Measurements from ENCODE around the gene SLC12A4. TPM values are rescaled to one million over a fixed set of nuclear protein-coding genes. Genes with fewer than 3 reads are reported as not detected.
"Not testable (repeated sequence)": the region's sequence is repeated elsewhere in the genome, so short reads cannot be mapped to it uniquely, and the experiment has no call there.

Gene SLC12A4
- total RNA-seq, 2 experiments from 2014 or later, result 27.1 to 29.5 TPM

DNA sequence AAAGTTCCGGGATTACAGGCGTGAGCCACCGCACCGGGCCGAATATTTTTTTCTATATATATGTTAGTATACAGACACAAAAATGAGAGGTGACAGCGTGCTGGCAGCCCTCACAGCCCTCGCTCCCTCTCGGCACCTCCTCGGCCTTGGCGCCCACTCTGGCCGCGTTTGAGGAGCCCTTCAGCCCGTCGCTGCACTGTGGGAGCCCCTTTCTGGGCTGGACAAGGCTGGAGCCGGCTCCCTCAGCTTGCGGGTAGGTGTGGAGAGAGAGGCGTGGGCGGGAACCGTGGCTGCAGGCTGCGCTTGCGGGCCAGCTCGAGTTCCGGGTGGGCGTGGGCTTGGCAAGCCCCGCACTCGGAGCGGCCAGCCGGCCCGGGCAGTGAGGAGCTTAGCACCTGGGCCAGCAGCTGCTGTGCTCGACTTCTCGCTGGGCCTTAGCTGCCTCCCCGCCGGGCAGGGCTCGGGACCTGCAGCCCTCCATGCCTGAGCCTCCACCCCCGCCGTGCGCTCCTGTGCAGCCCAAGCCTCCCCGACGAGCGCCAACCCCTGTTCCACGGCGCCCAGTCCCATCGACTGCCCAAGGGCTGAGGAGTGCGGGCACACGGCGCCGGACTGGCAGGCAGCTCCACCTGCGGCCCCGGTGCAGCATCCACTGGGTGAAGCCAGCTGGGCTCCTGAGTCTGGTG is 13.7 kb upstream of the SLC12A4 start:
- no peak for DNase-seq
- Mint-ChIP-seq H3K27me3 (peaks cover 3% of the 10 kb centered on the region), H3K36me3 (ENCODE audit: low read depth) (no peaks in the 10 kb centered on the region), H3K27ac (no peak overlapping the region), H3K4me1 (peaks cover 24% of the 10 kb centered on the region), H3K4me3 (no peak overlapping the region), H3K9me3 (no peaks in the 10 kb centered on the region)
- CTCF ChIA-PET, result interaction anchor here (0.8 to 2.2 kb wide), 5 partner anchors 9 to 103 kb away, joined by 3 to 9 read pairs (median 3); partner anchors contain the start of gene NFATC3
- POLR2A ChIA-PET, result no interaction called here

DNA sequence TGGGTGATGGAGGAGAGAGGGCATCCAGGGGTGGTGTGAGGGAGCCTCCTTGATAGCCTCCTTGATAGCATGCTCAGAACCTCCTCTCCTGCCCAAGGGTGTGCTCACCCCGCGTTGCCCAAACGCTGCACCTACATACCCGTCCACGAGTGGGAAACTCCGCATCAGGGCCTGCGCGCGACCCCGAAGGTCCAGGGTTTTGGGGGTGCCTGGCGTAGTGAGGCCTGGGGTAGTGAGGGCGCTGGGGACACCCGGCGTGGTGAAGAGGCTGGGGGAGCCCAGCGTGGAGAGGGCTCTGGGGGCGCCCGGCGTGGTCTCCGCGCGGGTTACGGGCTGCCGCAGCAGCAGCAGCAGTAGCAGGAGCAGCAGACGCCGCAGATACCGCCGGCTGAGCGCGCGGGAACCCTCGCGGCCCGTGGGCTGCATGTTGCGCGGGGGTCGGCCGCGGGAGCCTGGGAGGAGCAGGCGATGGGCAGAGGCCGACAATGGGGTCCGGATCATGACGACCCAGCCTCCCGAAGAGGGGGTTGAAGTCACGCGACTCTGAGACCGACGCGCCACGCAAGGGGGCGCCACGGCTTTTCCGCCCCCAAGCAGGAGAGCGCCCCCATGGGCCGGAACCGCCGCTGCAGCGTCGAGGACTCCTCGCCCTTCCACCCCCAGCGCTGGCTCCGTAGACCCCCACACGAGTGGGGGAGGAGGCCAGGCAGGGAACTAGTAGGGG is 11.7 kb upstream of the SLC12A4 start, which contains the start of gene DPEP3:
DPEP3 (minus strand) TSS at position 545 of the 724 bp plus-strand sequence; CDS start at position 426, 119 bp downstream.
- peaks cover 4% of the 10 kb centered on the region for H3K27me3 Mint-ChIP-seq
- no peaks in the 10 kb centered on the region for H3K9me3 Mint-ChIP-seq
- no peak within 1 kb of the TSS for H3K4me3 Mint-ChIP-seq
- H3K36me3 Mint-ChIP-seq (ENCODE audit: low read depth), result no peaks in the 10 kb centered on the region
- ChIA-PET CTCF (interaction anchor here (0.8 to 1.5 kb wide), 4 partner anchors 14 to 85 kb away, joined by 3 to 5 read pairs (median 4); no protein-coding TSS in a partner anchor), POLR2A (no interaction called here)
- peaks cover 24% of the 10 kb centered on the region for H3K4me1 Mint-ChIP-seq
- H3K27ac Mint-ChIP-seq, result no peak within 1 kb of the TSS
- no peak for DNase-seq

DNA sequence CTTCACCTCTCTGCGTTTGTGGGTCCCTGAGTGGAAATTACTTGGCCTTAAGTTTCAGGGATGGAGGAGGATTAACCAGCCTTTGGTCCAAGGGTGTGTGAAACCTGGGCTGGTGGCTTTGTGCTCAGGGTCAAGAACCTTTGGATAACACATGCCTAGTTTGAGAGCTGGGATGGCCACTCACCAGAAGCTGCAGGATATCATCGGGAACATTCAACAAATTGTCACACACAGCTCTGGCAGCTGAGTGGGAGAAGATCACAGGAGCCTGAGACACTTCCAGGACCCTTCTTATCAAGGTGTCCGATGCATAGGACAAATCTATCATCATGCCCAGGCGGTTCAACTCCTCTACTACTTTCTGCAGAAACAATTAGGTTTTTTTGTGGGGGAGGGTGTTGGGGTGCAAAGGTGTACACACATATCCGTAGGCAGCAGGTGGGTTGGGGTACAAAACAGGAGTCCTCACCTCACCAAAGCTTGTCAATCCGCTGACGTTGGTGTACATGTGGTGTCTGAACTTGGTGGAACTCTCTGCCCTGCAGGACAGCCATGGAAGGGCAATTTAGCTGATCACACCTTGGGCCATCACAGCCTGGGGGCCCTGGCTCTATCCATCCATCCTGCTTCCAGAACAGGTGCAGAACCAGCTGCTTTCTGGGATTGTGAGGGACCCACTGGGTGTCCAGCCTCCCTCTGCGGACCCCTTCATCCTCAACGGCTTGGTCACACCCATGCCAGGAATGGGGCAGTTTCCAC is 9.2 kb upstream of the SLC12A4 start:
- no peak overlapping the region for H3K27ac Mint-ChIP-seq
- peaks cover under 1% of the 10 kb centered on the region for H3K4me1 Mint-ChIP-seq
- no peak overlapping the region for H3K4me3 Mint-ChIP-seq
- no peak for DNase-seq
- H3K36me3 Mint-ChIP-seq (ENCODE audit: low read depth), result no peaks in the 10 kb centered on the region
- ChIA-PET POLR2A (no interaction called here), CTCF (interaction anchor here (0.6 kb wide), 1 partner anchor 34 kb away, joined by 6 read pairs; no protein-coding TSS in a partner anchor)
- no peaks in the 10 kb centered on the region for H3K9me3 Mint-ChIP-seq
- H3K27me3 Mint-ChIP-seq, result peaks cover 5% of the 10 kb centered on the region

DNA sequence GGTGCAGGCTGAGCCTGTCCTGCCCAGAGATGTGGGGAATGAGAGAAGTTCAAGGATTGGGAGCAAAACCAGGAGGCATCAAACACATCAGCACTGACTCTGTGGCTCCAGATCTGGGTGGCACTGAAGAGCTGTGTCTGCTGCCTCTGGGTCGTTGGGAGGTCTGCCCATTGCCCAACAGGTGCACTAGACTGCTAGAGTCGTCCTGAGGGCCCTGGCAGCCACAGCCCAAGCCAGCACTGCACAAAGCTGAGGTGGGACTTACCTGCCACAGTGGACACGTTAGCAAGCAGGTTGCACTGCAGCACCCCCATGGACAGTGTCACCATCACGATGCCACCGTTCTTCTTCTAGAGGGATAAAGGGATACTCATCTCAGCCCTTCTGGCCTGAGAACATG is 8.6 kb upstream of the SLC12A4 start:
- Mint-ChIP-seq H3K9me3 (no peaks in the 10 kb centered on the region), H3K27ac (no peak overlapping the region), H3K27me3 (peaks cover 5% of the 10 kb centered on the region), H3K4me3 (no peak overlapping the region), H3K36me3 (ENCODE audit: low read depth) (no peaks in the 10 kb centered on the region), H3K4me1 (no peaks in the 10 kb centered on the region)
- CTCF ChIA-PET, result no interaction called here
- DNase-seq, result no peak
- POLR2A ChIA-PET, result no interaction called here

DNA sequence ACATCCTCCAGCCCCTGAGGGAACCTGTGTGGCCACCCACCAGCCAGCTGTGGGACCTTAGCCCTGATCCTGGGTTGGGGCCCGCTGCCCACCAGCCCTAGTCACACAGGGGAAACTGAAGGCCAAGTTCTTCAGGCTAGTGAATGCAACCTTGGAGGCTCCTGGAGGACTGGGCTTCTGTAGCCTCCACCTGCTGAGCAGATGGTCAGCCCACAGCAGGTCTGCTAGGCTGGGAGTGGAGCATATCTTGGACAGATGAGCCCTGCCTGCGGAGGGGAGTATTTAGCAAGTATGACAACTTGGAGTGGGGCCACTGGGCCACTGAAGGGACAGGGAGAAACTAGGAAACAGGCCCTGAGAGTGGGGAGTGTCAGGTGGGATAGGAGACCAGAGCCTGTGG is 7.8 kb upstream of the SLC12A4 start:
- POLR2A ChIA-PET, result no interaction called here
- Mint-ChIP-seq H3K4me1 (no peaks in the 10 kb centered on the region), H3K4me3 (no peak overlapping the region), H3K27me3 (peaks cover 5% of the 10 kb centered on the region), H3K9me3 (no peaks in the 10 kb centered on the region), H3K27ac (no peak overlapping the region), H3K36me3 (ENCODE audit: low read depth) (no peaks in the 10 kb centered on the region)
- no peak for DNase-seq
- CTCF ChIA-PET, result no interaction called here

DNA sequence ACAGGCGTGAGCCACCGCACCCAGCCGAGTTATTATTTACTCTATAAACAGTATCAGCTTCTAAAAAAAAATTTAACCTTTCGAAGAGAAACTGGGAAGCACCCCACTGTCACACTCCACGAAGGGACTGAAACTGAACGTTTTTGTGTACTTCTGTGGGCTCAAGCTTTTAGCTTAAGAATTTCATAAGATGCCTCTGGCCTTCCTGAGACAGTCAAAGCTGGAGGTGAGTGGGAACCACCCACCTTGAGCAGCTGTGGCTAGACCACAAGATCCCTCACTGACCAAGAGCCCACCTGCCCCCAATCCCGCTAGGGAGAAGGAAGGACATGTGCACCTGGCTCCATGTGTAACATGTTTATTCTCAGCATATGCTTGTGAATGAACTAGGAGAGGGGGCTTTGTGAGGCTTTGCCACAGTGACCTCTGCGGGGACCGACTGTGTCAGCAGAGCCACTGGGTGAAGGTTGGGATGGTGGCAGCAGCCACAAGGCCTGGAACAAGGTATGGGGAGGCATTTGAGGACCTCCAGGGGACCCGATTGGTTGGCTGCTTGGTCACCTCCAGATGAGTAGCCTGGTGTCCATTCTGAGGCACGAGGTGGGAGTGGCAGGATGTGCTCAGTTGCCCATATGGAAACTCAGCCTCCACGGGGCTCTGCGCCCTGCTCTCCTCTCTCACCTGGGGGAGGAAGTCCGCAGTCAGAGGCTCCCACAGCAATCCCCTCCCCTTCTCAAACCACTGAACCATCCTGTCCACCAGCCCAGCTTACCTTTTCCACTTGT is 7.1 kb upstream of the SLC12A4 start:
- H3K9me3 Mint-ChIP-seq, result no peaks in the 10 kb centered on the region
- H3K4me3 Mint-ChIP-seq, result no peak overlapping the region
- DNase-seq, result no peak
- no peak overlapping the region for H3K27ac Mint-ChIP-seq
- CTCF ChIA-PET, result interaction anchor here (0.5 to 0.6 kb wide), 2 partner anchors 26 to 1362 kb away, joined by 3 read pairs; no protein-coding TSS in a partner anchor
- no peaks in the 10 kb centered on the region for H3K4me1 Mint-ChIP-seq
- POLR2A ChIA-PET, result no interaction called here
- H3K36me3 Mint-ChIP-seq (ENCODE audit: low read depth), result no peaks in the 10 kb centered on the region
- H3K27me3 Mint-ChIP-seq, result peaks cover 5% of the 10 kb centered on the region

DNA sequence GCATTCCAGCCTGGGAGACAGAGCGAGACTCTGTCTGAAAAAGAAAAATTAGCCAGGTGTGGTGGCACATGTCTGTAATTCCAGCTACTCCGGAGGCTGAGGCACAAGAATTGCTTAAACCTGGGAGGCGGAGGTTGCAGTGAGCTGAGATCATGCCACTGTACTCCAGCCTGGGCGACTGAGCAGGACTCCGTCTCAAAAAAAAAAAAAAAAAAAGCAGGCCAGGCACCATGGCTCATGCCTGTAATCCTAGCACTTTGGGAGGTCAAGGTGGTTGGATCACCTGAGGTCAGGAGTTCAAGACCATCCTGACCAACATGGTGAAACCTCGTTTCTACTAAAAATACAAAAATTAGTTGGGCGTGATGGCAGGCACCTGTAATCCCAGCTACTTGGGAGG is 3.8 kb upstream of the SLC12A4 start:
- POLR2A ChIA-PET; H3K27me3 Mint-ChIP-seq; H3K4me3 Mint-ChIP-seq; H3K36me3 Mint-ChIP-seq (ENCODE audit: low read depth); DNase-seq; H3K9me3 Mint-ChIP-seq; H3K27ac Mint-ChIP-seq: not testable (repeated sequence)
- peaks cover 10% of the 10 kb centered on the region for H3K4me1 Mint-ChIP-seq
- CTCF ChIA-PET, result interaction anchor here (1.2 kb wide), 1 partner anchor 69 kb away, joined by 3 read pairs; no protein-coding TSS in a partner anchor

DNA sequence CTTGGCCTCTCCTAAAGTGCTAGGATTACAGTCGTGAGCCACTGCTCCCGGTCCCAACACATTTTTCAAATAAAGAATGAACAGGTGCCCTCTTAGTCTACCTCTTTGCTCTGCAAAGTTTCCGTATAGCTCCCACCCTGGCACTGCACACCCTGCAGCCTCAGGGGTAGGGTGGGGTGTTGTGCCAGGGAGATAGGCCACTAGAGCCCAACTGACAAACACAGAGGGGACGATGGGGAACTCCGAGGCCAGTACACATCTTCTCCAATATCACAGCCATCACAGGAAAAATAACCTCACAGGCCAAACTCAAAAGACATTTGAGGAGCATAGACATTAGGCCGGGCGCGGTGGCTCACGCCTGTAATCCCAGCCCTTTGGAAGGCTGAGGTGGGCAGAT is 2.7 kb upstream of the SLC12A4 start:
- no peaks in the 10 kb centered on the region for H3K36me3 Mint-ChIP-seq (ENCODE audit: low read depth)
- no peak for DNase-seq
- CTCF ChIA-PET, result interaction anchor here (1.6 kb wide), 1 partner anchor 17 kb away, joined by 3 read pairs; no protein-coding TSS in a partner anchor

DNA sequence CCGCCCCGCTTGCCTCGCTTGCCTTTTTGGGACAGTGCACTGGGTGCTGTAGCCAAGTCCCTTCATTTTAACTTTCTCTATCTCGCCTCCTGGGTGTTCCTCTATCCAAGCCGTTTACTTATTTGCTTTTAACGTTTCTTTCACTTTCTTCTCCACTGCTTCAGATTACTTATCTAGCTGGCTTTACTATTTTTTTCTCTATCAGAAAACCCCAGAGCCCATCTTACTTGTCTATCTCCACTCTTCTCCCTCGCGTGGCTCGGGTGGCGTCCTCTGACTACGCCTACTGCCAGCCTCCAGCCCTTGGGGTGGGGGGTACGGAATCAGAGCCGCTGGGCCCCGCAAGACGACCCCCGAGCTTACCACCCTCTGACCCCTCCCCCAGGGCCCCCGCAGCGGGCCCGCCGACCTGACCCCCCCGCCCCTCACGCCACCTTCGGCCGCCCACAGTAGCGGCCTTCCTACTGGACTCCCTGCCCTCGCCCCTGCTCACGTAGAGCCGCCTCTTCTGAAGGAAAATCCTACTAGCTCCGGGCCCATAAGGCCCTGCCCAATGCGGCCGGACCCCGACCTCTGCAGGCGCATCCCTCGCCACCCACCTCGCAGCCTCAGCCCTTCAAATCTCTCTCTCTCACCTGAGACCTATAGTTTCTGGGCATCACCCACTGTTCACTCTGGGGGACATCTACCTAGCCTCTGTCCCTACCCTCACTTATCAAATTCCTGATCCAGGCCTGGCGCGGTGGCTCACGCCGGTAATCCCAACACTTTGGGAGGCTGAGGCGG is 1.0 kb upstream of the SLC12A4 start:
- Mint-ChIP-seq H3K27ac (peak overlapping the region; percentile 85), H3K27me3 (no peaks in the 10 kb centered on the region), H3K4me3 (peak overlapping the region; percentile 78), H3K36me3 (ENCODE audit: low read depth) (no peaks in the 10 kb centered on the region), H3K4me1 (peaks cover 27% of the 10 kb centered on the region), H3K9me3 (no peaks in the 10 kb centered on the region)
- no peak for DNase-seq
- ChIA-PET POLR2A (no interaction called here), CTCF (interaction anchor here (0.6 to 1.5 kb wide), 3 partner anchors 12 to 70 kb away, joined by 3 to 4 read pairs (median 3); no protein-coding TSS in a partner anchor)

More for the DNA sequence above, 2.7 kb upstream of the SLC12A4 start:
- Mint-ChIP-seq H3K4me1 (peaks cover 22% of the 10 kb centered on the region), H3K4me3 (no peak overlapping the region), H3K9me3 (no peaks in the 10 kb centered on the region), H3K27me3 (peaks cover 2% of the 10 kb centered on the region), H3K27ac (no peak overlapping the region)
- POLR2A ChIA-PET, result no interaction called here

DNA sequence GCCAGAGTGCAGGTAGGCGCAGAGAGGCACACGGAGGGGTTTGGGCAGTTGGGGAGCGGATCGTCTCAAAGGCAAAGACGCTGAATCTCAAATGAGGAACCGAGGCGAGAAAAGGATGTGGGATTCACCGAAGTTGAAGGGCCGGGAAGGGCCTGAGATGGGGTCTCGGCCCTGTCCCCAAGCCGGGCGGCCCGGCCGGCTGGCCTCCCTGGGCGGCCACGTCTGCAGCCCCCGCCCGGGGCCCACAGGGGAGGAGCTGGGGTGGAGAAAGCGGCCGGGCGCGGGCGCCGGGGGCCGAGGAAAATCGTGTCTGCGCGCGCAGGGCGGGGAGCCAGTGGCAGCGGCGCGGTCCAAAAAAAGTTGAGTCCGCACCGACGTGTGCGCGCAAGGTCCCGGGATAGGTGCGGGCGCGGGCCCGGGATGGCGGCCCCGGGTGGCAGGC is 458 bp downstream of the SLC12A4 start:
- Mint-ChIP-seq H3K9me3 (no peaks in the 10 kb centered on the region), H3K36me3 (ENCODE audit: low read depth) (no peaks in the 10 kb centered on the region), H3K27me3 (no peaks in the 10 kb centered on the region), H3K4me1 (peaks cover 27% of the 10 kb centered on the region), H3K4me3 (peak overlapping the region; percentile 91), H3K27ac (peak overlapping the region; percentile 90)
- peak; percentile 30 for DNase-seq
- CTCF ChIA-PET, result interaction anchor here (1.5 kb wide), 1 partner anchor 72 kb away, joined by 3 read pairs; no protein-coding TSS in a partner anchor
- POLR2A ChIA-PET, result no interaction called here

DNA sequence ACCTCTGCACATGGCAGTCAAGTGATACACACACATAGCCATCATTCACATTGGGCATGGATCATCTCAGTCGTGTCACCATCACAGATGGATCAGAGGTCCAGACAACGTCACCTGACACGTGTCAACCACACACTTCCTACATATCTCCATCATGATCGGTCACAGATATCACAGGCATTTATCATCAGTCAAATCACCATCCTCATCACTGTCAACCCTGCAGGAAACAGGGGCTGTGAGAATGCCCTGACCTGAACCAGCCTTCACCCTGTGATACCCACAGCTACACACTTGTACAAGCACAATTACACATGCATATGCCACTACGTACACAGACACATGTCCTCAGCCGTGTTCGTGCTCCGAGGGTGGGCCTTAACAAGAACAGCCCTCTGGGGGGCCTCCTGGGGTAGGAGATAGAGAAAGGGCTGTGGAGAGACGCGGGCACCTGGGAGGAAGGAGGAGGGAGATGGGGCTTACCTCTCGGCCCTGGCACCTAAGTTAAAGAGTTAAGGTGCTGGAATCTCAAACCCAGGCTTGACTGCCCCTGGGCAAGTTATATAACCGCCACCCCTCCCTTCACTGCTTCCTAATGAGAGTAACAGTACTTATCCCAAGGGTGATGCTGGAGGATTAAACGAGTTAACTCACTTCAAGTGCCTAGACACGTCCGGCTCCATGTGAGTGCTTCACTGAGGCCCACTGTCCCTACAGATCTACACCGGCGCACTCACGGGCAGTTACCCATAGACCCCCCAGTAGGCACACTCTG is 1.1 kb downstream of the SLC12A4 start:
- peak overlapping the region; percentile 90 for H3K27ac Mint-ChIP-seq
- peak overlapping the region; percentile 91 for H3K4me3 Mint-ChIP-seq
- ChIA-PET POLR2A (no interaction called here), CTCF (interaction anchor here (1.1 kb wide), 1 partner anchor 56 kb away, joined by 4 read pairs; the partner anchor contains the start of genes DDX28 and DUS2)
- peak; percentile 12 for DNase-seq
- H3K36me3 Mint-ChIP-seq (ENCODE audit: low read depth), result peaks cover 5% of the 10 kb centered on the region
- peaks cover 27% of the 10 kb centered on the region for H3K4me1 Mint-ChIP-seq
- H3K9me3 Mint-ChIP-seq, result no peaks in the 10 kb centered on the region
- H3K27me3 Mint-ChIP-seq, result no peaks in the 10 kb centered on the region
